Fibroblast of villous mesenchyme (primary cell): ENCODE data around the gene LHFPL2. TPM values are rescaled to one million over a fixed set of nuclear protein-coding genes. Genes with fewer than 3 reads are reported as not detected.

Experiments
- DNase-seq: peaks from one replicate; pipeline ENCODE4 v3.0.0-alpha.2; 2010; ENCODE audit warnings: low read depth
- H3K4me3 ChIP-seq: 2 replicates; pipeline ENCODE4 v1.5.1; 2011; ENCODE audit warnings: low read depth, mild to moderate bottlenecking, low read length
- total RNA-seq: library from RNA; depleted of rRNA; stranded (reverse); fragments of >200 nt; gene quantifications from 2 replicates; pipeline ENCODE4 v1.2.3, GENCODE V29; 2012
- TF ChIP-seq, protein P1 (sequence below): IDR thresholded peaks from 2 replicates; pipeline ENCODE4 v1.5.1; 2012; ENCODE audit warnings: low read depth, mild to moderate bottlenecking, low read length; ENCODE audit not compliant: insufficient read depth

Gene LHFPL2
- total RNA-seq, 1 donor: 35.0 TPM

DNA sequence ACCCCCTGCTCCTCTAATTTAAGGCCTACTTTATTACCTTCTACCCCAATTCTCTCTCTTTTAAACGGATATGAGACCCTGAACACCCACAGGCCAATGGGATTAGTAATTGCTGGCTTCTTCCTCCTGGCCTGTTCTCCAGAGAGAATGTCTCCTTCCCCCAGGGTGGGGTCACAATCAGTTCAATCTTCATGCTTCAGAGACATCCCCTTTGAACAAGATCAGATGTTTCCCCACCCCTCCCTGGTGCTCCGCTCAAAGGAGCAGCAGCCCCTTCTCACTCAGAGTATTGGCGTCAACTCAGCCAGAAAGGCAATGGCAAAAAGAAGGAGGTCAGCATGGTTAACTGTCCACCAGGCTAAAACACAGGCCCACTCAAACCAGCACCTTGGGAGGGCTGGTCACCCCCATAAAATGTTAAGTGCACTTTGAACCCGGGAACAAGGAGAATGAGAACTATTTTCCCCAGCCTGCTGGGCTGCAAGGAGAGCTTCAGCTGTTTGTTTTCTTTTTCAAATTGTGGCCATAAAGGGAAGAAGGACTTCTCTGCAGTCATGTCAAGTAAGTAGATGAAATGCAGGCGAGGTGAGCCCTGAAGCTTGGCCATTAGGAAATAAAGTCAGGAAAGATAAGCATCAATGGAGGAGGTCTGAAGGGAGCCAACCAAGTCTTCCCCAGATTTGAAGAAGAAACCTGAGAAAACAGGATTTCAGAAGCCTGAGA lies 20.1 kb downstream of the LHFPL2 start:
- TF ChIP-seq, protein P1, sequence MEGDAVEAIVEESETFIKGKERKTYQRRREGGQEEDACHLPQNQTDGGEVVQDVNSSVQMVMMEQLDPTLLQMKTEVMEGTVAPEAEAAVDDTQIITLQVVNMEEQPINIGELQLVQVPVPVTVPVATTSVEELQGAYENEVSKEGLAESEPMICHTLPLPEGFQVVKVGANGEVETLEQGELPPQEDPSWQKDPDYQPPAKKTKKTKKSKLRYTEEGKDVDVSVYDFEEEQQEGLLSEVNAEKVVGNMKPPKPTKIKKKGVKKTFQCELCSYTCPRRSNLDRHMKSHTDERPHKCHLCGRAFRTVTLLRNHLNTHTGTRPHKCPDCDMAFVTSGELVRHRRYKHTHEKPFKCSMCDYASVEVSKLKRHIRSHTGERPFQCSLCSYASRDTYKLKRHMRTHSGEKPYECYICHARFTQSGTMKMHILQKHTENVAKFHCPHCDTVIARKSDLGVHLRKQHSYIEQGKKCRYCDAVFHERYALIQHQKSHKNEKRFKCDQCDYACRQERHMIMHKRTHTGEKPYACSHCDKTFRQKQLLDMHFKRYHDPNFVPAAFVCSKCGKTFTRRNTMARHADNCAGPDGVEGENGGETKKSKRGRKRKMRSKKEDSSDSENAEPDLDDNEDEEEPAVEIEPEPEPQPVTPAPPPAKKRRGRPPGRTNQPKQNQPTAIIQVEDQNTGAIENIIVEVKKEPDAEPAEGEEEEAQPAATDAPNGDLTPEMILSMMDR: no peak
- H3K4me3 ChIP-seq: no peak overlapping the region
- DNase-seq: peak; percentile 76

DNA sequence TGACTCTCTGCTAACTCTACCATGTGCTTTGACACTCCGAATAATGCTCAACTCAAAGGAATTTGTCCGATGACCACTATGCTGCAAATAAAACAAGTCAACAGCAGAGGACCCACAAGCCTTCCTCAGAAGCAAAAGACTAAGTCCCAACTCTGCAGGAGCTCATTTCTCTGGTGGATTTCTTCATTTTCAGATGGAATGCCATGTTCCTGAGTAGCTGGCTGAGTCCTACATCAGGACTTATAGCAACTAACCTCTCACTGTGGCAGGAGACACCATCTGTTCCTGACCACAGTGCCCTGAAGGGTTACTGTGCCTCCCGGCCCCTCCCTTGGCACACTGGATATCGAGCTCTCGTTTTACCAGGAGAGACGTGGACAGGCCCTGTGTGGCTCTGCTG lies 20.8 kb downstream of the LHFPL2 start:
- TF ChIP-seq, protein P1: no peak
- peak; percentile 50 for DNase-seq
- H3K4me3 ChIP-seq: no peak overlapping the region

DNA sequence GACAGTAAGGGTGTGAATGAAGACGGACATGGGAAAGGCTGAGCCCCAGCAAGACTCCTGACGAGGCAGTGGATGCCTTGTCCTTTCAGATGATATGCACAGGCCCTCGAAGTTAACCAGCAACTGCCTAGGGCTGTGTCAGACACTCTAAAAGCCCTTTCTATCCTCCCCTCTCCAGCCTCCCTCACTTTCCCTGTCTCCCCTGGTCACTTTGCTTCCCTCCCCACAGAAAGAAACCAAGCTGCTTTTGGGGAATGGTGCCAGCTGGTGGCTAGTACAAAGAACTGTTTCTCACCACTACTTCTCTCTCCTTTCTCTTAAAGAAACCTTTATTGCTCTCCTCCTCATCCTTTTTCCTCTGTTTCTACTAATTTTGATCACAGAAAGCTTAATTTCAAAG lies 21.4 kb downstream of the LHFPL2 start:
- no peak overlapping the region for H3K4me3 ChIP-seq
- TF ChIP-seq, protein P1: peak; percentile 67
- peak; percentile 49 for DNase-seq

DNA sequence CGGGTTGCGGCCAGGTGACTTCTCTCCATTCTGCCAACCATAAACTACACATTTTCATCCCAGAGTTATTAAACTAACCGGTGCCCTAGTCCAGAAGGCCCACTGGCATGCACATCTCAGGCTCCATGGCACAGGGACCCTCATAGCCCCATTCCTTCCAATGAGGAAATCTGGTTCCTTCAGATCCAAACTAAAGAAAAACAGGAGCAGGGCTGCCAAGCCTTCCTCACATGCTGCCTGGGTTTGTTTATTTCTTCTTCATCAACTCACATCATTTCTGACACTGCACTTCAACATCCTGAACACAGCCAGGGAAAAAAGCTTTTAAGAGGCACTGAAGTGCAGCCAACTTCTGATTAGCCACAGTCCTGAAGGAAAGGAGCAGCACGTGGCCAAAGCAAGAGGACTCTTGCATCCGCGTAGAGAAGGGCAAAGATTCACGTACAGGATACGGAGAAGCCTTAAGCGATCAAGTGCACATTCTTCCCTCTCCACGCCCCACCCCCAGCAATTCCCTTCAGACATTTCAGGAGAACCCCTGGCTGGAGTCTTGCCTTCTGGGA lies 22.5 kb downstream of the LHFPL2 start:
- TF ChIP-seq, protein P1: no peak
- DNase-seq: no peak
- H3K4me3 ChIP-seq: no peak overlapping the region

DNA sequence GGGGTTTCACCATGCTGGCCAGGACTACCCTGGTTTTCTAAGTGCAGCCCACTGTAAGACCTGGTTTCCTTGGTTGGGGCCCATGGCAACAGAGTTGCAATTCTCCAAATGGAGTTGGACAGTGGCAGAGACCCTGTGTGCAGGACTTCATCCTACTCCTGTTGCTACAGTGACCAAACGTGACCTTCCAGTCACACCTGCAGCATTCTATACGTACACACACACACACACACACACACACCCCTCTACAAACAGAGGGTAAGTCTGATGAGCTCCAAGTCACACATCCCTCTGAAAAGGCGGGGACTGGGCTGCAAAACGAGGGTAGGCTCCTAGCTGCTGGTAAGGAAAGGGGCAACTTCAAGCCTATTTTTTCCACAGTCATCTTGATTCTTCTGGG lies 23.6 kb downstream of the LHFPL2 start:
- TF ChIP-seq, protein P1: no peak
- DNase-seq: no peak
- no peak overlapping the region for H3K4me3 ChIP-seq

DNA sequence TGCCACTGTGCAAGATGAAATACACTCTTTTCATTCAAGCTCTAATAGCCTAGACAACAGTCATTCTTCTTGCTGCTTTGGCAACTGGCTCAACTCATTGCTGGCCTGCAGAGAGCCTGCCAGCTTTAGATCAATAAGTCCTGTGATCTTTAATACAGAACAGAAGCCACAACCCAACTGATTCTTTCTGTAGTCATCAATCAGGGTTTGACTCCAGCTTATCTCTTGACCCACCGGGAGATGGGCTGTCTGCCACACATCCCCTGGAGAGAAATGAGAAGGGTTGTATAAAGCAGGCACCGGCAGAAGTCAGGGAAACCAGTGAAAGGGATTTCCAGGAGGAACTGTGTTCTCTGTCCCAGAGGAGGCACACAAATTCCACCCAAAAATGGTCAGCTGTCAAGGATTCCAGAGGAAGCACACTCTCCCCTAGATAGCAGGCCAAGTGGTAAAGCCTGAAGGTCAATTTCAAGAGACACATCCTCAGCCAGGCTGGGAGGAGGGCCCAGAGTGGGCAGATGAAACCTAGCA lies 24.5 kb downstream of the LHFPL2 start:
- no peak for DNase-seq
- H3K4me3 ChIP-seq: no peak overlapping the region
- TF ChIP-seq, protein P1: no peak
